BE2C (cell line): ENCODE measurements around the gene TRIM44.

Source experiments
- DNase-seq: peaks from one replicate; pipeline ENCODE4 v3.0.0-alpha.2; 2020
- H3K27me3 ChIP-seq: fragments of 250-450 bp; sonication (Bioruptor Pico); 2 replicates; pipeline ENCODE4 v1.5.1; 2020; ENCODE audit warnings: mild to moderate bottlenecking
- H3K36me3 ChIP-seq: fragments of 250-450 bp; sonication (Bioruptor Pico); 2 replicates; pipeline ENCODE4 v1.5.1; 2020; ENCODE audit warnings: mild to moderate bottlenecking
- H3K4me1 ChIP-seq: fragments of 250-450 bp; sonication (Bioruptor Pico); 2 replicates; pipeline ENCODE4 v1.5.1; 2020
- H3K4me3 ChIP-seq: 2 replicates; pipeline ENCODE4 v1.5.1; 2011; ENCODE audit warnings: low read depth, low read length
- H3K9me3 ChIP-seq: fragments of 250-450 bp; sonication (Bioruptor Pico); 2 replicates; pipeline ENCODE4 v1.5.1; 2020
- CTCF ChIP-seq: IDR thresholded peaks from 2 replicates; pipeline ENCODE4 v1.5.1; 2012; ENCODE audit warnings: mild to moderate bottlenecking, low read depth, low read length

Gene TRIM44

GRCh38 chr11:35803115-35803514 lies 140.5 kb downstream of the TRIM44 start:
- DNase-seq = no peak

GRCh38 chr11:35804451-35805040 lies 142.0 kb downstream of the TRIM44 start:
- no peak for TF ChIP-seq CTCF
- no peaks in the 10 kb centered on the region for H3K36me3 ChIP-seq

More at GRCh38 chr11:35803115-35803514, 140.5 kb downstream of the TRIM44 start:
- H3K9me3 ChIP-seq = no peaks in the 10 kb centered on the region
- no peaks in the 10 kb centered on the region for H3K27me3 ChIP-seq
- H3K36me3 ChIP-seq = no peaks in the 10 kb centered on the region
- no peak overlapping the region for H3K4me3 ChIP-seq
- TF ChIP-seq CTCF = no peak
- H3K4me1 ChIP-seq = no peaks in the 10 kb centered on the region

GRCh38 chr11:35809561-35809960 lies 147.0 kb downstream of the TRIM44 start:
- Histone ChIP-seq H3K27me3 (no peaks in the 10 kb centered on the region), H3K9me3 (no peaks in the 10 kb centered on the region), H3K4me3 (no peak overlapping the region), H3K36me3 (no peaks in the 10 kb centered on the region), H3K4me1 (no peaks in the 10 kb centered on the region; the same call in 1 of the 2 replicates)
- DNase-seq = no peak
- TF ChIP-seq CTCF = no peak

More at GRCh38 chr11:35804451-35805040, 142.0 kb downstream of the TRIM44 start:
- no peaks in the 10 kb centered on the region for H3K9me3 ChIP-seq
- no peak overlapping the region for H3K4me3 ChIP-seq
- H3K4me1 ChIP-seq = no peaks in the 10 kb centered on the region
- DNase-seq = no peak
- H3K27me3 ChIP-seq = no peaks in the 10 kb centered on the region

- DNase-seq = no peak
- no peaks in the 10 kb centered on the region; the same call in 1 of the 2 replicates for H3K4me1 ChIP-seq
- no peak for TF ChIP-seq CTCF
- H3K4me3 ChIP-seq = no peak overlapping the region
- no peaks in the 10 kb centered on the region for H3K36me3 ChIP-seq
- no peaks in the 10 kb centered on the region for H3K9me3 ChIP-seq
- no peaks in the 10 kb centered on the region for H3K27me3 ChIP-seq
Observed at GRCh38 chr11:35810045-35810645, 147.6 kb downstream of the TRIM44 start.

- Histone ChIP-seq H3K9me3 (no peaks in the 10 kb centered on the region), H3K4me3 (no peak overlapping the region), H3K4me1 (no peaks in the 10 kb centered on the region; the same call in 1 of the 2 replicates), H3K36me3 (no peaks in the 10 kb centered on the region), H3K27me3 (no peaks in the 10 kb centered on the region)
- TF ChIP-seq CTCF = no peak
- DNase-seq = peak; percentile 9
Observed at GRCh38 chr11:35811783-35812182, 149.2 kb downstream of the TRIM44 start.

GRCh38 chr11:35812828-35813227 lies 150.3 kb downstream of the TRIM44 start:
- no peaks in the 10 kb centered on the region for H3K27me3 ChIP-seq
- no peak for DNase-seq
- H3K36me3 ChIP-seq = no peaks in the 10 kb centered on the region
- no peaks in the 10 kb centered on the region for H3K9me3 ChIP-seq
- no peak for TF ChIP-seq CTCF
- no peak overlapping the region for H3K4me3 ChIP-seq
- no peaks in the 10 kb centered on the region; the same call in 1 of the 2 replicates for H3K4me1 ChIP-seq
